H1 (cell line): ENCODE results near the gene BCO1. TPM values are rescaled to one million over a fixed set of nuclear protein-coding genes. Genes with fewer than 3 reads are reported as not detected.

Experiments
- CTCF ChIA-PET: fragments of 300-600 bp; sonication (Branson Sonifier 250); formaldehyde crosslinking; loops from one replicate; lab custom pipeline; 2021; ENCODE audit not compliant: partially characterized antibody; lab: Charles Lee
- POLR2A ChIA-PET: fragments of 300-600 bp; sonication (Branson Sonifier 250); formaldehyde crosslinking; loops from one replicate; lab custom pipeline; 2021; ENCODE audit warnings: inconsistent platforms; ENCODE audit not compliant: partially characterized antibody; lab: Charles Lee
- DNase-seq, 2 experiments: peaks; one replicate each; pipeline versions ENCODE4 v3.0.0 to v3.0.0-alpha.2; 2010 to 2022; ENCODE audit warnings: low spot score in 2 of 2, low read depth in 1 of 2, mixed read lengths in 1 of 2
- FAIRE-seq: peaks from 2 replicates; lab custom pipeline; 2011; peaks lifted over from hg19 to GRCh38; lab: Jason Lieb, UNC
- H2AFZ ChIP-seq: 2 replicates; pipeline ENCODE4 v1.8.1; 2012; ENCODE audit warnings: low read length, inconsistent platforms
- H2AK5ac ChIP-seq: 2 replicates; pipeline ENCODE4 v1.6.1; 2013; ENCODE audit warnings: low read depth, low read length
- H2BK120ac ChIP-seq: replicated peaks from 2 replicates; pipeline ENCODE3; 2013; ENCODE audit warnings: low read depth, low read length, inconsistent platforms
- H2BK12ac ChIP-seq: 2 replicates; pipeline ENCODE4 v1.6.1; 2013; ENCODE audit warnings: low read depth, low read length
- H2BK15ac ChIP-seq: 2 replicates; pipeline ENCODE4 v1.6.1; 2013; ENCODE audit warnings: low read length
- H2BK20ac ChIP-seq: 2 replicates; pipeline ENCODE4 v1.6.1; 2013; ENCODE audit warnings: low read length
- H2BK5ac ChIP-seq: 2 replicates; pipeline ENCODE4 v1.6.1; 2013; ENCODE audit warnings: low read depth, low read length
- H3K14ac ChIP-seq: 2 replicates; pipeline ENCODE4 v1.6.1; 2013; ENCODE audit warnings: inconsistent platforms; ENCODE audit not compliant: insufficient read length
- H3K18ac ChIP-seq: 2 replicates; pipeline ENCODE4 v1.6.1; 2013; ENCODE audit warnings: low read length; ENCODE audit errors: extremely low read depth
- H3K23ac ChIP-seq: 2 replicates; pipeline ENCODE4 v1.6.1; 2013; ENCODE audit warnings: inconsistent platforms; ENCODE audit not compliant: insufficient read length
- H3K23me2 ChIP-seq: 2 replicates; pipeline ENCODE4 v1.6.1; 2013; ENCODE audit warnings: low read depth, low read length
- H3K27ac ChIP-seq: 2 replicates; pipeline ENCODE4 v1.6.1; 2011; ENCODE audit warnings: low read depth, low read length, inconsistent platforms
- H3K27me3 ChIP-seq, 4 experiments: replicated peaks in 1 of 4; 1 replicate in 1 of 4; 2 replicates in 3 of 4; pipeline versions ENCODE4 v1.6.1 to v1.8.1; 2011 to 2013; ENCODE audit warnings: low read length in 3 of 4, mild to moderate bottlenecking in 3 of 4, inconsistent platforms in 2 of 4, mixed read lengths in 2 of 4, moderate library complexity in 1 of 4; ENCODE audit not compliant: control insufficient read depth in 3 of 4, insufficient read depth in 3 of 4; ENCODE audit errors: extremely low read depth in 1 of 4
- H3K36me3 ChIP-seq, 4 experiments: 2 replicates each; pipeline versions ENCODE4 v1.6.1 to v1.8.1; 2011 to 2013; ENCODE audit warnings: mild to moderate bottlenecking in 4 of 4, low read length in 3 of 4, moderate library complexity in 2 of 4, control low read depth in 1 of 4, inconsistent platforms in 1 of 4; ENCODE audit not compliant: insufficient read depth in 4 of 4, control insufficient read depth in 2 of 4
- H3K4ac ChIP-seq: replicated peaks from 2 replicates; pipeline ENCODE3; 2013; ENCODE audit warnings: low read length, low read depth, mixed read lengths, inconsistent platforms; ENCODE audit not compliant: insufficient read length
- H3K4me1 ChIP-seq, 4 experiments: replicated peaks in 1 of 4; 1 replicate in 1 of 4; 2 replicates in 3 of 4; pipeline versions ENCODE4 v1.6.1 to v1.8.1; 2011 to 2013; ENCODE audit warnings: low read length in 3 of 4, inconsistent platforms in 2 of 4, mixed read lengths in 1 of 4; ENCODE audit not compliant: insufficient read depth in 4 of 4, control insufficient read depth in 3 of 4
- H3K4me2 ChIP-seq, 2 experiments: 2 replicates each; pipeline versions ENCODE4 v1.6.1 to v1.8.1; 2011 to 2013; ENCODE audit warnings: low read depth in 2 of 2, low read length in 2 of 2, control low read depth in 1 of 2, inconsistent platforms in 1 of 2, mild to moderate bottlenecking in 1 of 2; ENCODE audit not compliant: insufficient read depth in 1 of 2
- H3K4me3 ChIP-seq, 4 experiments: fragments of 200-600, 300-600 bp in 1 of 4; sonication (generic), shearing (Covaris generic), sonication (Bioruptor Twin) in 1 of 4; 2 replicates each; pipeline versions ENCODE4 v1.5.1 to v1.8.1; 2011 to 2016; ENCODE audit warnings: low read length in 4 of 4, low read depth in 3 of 4, control low read depth in 2 of 4, inconsistent platforms in 2 of 4, mild to moderate bottlenecking in 2 of 4, mixed read lengths in 1 of 4, moderate library complexity in 1 of 4; ENCODE audit not compliant: insufficient read depth in 2 of 4; ENCODE audit errors: extremely low read depth in 1 of 4
- H3K56ac ChIP-seq: replicated peaks from 2 replicates; pipeline ENCODE3; 2013; ENCODE audit warnings: low read depth, mild to moderate bottlenecking, mixed read lengths, low read length, inconsistent platforms; ENCODE audit not compliant: insufficient read length
- H3K79me1 ChIP-seq: 2 replicates; pipeline ENCODE4 v1.6.1; 2013; ENCODE audit warnings: low read depth, low read length, control low read depth
- H3K79me2 ChIP-seq, 2 experiments: 2 replicates each; pipeline versions ENCODE4 v1.6.1 to v1.8.1; 2012 to 2013; ENCODE audit warnings: low read length in 2 of 2, mild to moderate bottlenecking in 2 of 2, inconsistent platforms in 1 of 2; ENCODE audit not compliant: insufficient read depth in 2 of 2, control insufficient read depth in 1 of 2
- H3K9ac ChIP-seq, 4 experiments: replicated peaks in 1 of 4; 1 replicate in 1 of 4; 2 replicates in 3 of 4; pipeline versions ENCODE4 v1.6.1 to v1.8.1; 2011 to 2013; ENCODE audit warnings: low read depth in 3 of 4, low read length in 3 of 4, control low read depth in 2 of 4, mild to moderate bottlenecking in 2 of 4, moderate library complexity in 2 of 4, inconsistent platforms in 1 of 4; ENCODE audit errors: extremely low read depth in 1 of 4
- H3K9me3 ChIP-seq, 2 experiments: 2 replicates each; pipeline versions ENCODE4 v1.6.1 to v1.8.1; 2012 to 2013; ENCODE audit warnings: mild to moderate bottlenecking in 2 of 2, moderate library complexity in 2 of 2, control low read depth in 1 of 2, inconsistent platforms in 1 of 2, low read depth in 1 of 2, low read length in 1 of 2, mixed read lengths in 1 of 2; ENCODE audit not compliant: insufficient read depth in 2 of 2
- H4K20me1 ChIP-seq, 2 experiments: replicated peaks in 1 of 2; 2 replicates each; pipeline versions ENCODE3 to v1.8.1; 2011 to 2013; ENCODE audit warnings: inconsistent platforms in 2 of 2, low read length in 2 of 2, mild to moderate bottlenecking in 1 of 2; ENCODE audit not compliant: insufficient read depth in 2 of 2, control insufficient read depth in 1 of 2
- H4K5ac ChIP-seq: 2 replicates; pipeline ENCODE4 v1.6.1; 2013; ENCODE audit warnings: low read length, low read depth, mixed read lengths, inconsistent platforms; ENCODE audit not compliant: insufficient read length
- H4K8ac ChIP-seq: 2 replicates; pipeline ENCODE4 v1.8.0; 2013; ENCODE audit warnings: mild to moderate bottlenecking, moderate library complexity, low read length, inconsistent platforms; ENCODE audit not compliant: insufficient read depth; ENCODE audit errors: extremely low read depth
- H4K91ac ChIP-seq: replicated peaks from 2 replicates; pipeline ENCODE3; 2013; ENCODE audit warnings: low read length, mixed read lengths, inconsistent platforms; ENCODE audit not compliant: insufficient read length
- RFX5 ChIP-seq: IDR thresholded peaks from 2 replicates; pipeline ENCODE4 v1.6.1; 2011; ENCODE audit warnings: low read depth, low read length, improper control_type of control experiment, borderline replicate concordance
- RXRA ChIP-seq: IDR thresholded peaks from 2 replicates; pipeline ENCODE4 v1.6.1; 2011; ENCODE audit warnings: low read depth, mild to moderate bottlenecking, low read length, moderate library complexity; ENCODE audit not compliant: insufficient read depth
- WGBS, 2 experiments: shearing (Covaris generic) in 1 of 2; methylation state at CpG; one replicate each; pipeline versions ENCODE4 v1.1.6 to v1.1.7; 2013 to 2015; ENCODE audit warnings: low lambda C conversion rate in 2 of 2, mixed read lengths in 2 of 2, inconsistent platforms in 1 of 2, low coverage in 1 of 2, missing lambda C conversion rate in 1 of 2; ENCODE audit not compliant: insufficient replicate concordance in 2 of 2, insufficient coverage in 1 of 2, insufficient read length in 1 of 2; ENCODE audit errors: extremely low coverage in 1 of 2, missing lambda C conversion rate in 1 of 2; 5-methylcytosine and 5-hydroxymethylcytosine counted together
- polyA plus RNA-seq, 7 experiments: library from polyadenylated mRNA; depleted of rRNA in 3 of 7; stranded (reverse) in 5 of 7; unstranded in 2 of 7; fragments of >200 nt in 5 of 7; fragments of 200-250 nt in 2 of 7; gene quantifications; 1 replicate in 5 of 7; 2 replicates in 1 of 7; 4 replicates in 1 of 7; pipeline versions ENCODE4 v1.2.1 to v1.2.3, GENCODE V29; 2011 to 2013; ENCODE audit warnings: missing spikeins in 2 of 7, mixed read lengths in 2 of 7
- total RNA-seq: library from RNA; stranded (reverse); fragmentation: NEBNext Ultra II Directional; extraction: Animal tissue kit (Norgen Biotek cat#: 25700); gene quantifications from 2 replicates; pipeline ENCODE4 v1.2.1, GENCODE V29; 2021
- TF ChIP-seq, protein P1 (sequence below): IDR thresholded peaks from 2 replicates; pipeline ENCODE4 v1.6.1; 2011; ENCODE audit warnings: low read depth, mild to moderate bottlenecking, low read length; ENCODE audit not compliant: insufficient read depth

BCO1 gene
- total and polyA plus RNA-seq, 2 of the 8 experiments (the other 6 are each of a cell fraction or from before 2014, with no cell fraction given): 0.21 TPM; not detected in 1

DNA sequence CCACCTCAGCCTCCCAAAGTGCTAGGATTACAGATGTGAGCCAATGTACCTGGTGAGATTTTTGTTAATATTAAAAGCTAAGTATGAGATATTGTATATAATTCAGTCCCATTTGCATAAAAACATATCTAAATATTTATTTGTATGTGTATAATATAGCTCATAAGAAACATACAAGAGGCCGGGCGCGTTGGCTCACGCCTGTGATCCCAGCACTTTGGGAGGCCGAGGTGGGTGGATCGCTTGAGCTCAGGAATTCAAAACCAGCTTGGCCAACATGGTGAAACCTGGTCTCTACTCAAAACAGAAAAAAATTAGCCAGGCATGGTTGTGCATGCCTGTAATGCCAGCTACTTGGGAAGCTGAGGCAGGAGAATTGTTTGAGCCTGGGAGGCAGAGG lies 16.8 kb upstream of the BCO1 start:
- Histone ChIP-seq H4K91ac (no peak overlapping the region), H3K23ac (no peak overlapping the region), H3K4ac (no peak overlapping the region), H2BK20ac (no peak overlapping the region), H3K36me3 (no peaks in the 10 kb centered on the region), H2AFZ (no peak overlapping the region), H4K20me1 (no peaks in the 10 kb centered on the region), H3K79me1 (no peaks in the 10 kb centered on the region), H3K4me3 (no peak overlapping the region), H2BK5ac (no peak overlapping the region), H4K5ac (no peak overlapping the region), H2AK5ac (no peak overlapping the region), H3K23me2 (no peaks in the 10 kb centered on the region), H3K4me1 (peaks cover 0 to 3% (median 0%) of the 10 kb centered on the region in 4 experiments; a peak in 1 of 7 replicates), H3K79me2 (no peaks in the 10 kb centered on the region), H3K9ac (no peak overlapping the region), H3K18ac (no peak overlapping the region), H3K56ac (no peak overlapping the region), H3K4me2 (no peak overlapping the region), H2BK12ac (no peak overlapping the region), H3K14ac (no peak overlapping the region), H3K9me3 (no peaks in the 10 kb centered on the region), H2BK15ac (no peak overlapping the region), H3K27me3 (no peaks in the 10 kb centered on the region), H3K27ac (no peak overlapping the region), H2BK120ac (no peak overlapping the region), H4K8ac (no peak overlapping the region)
- CTCF ChIA-PET: interaction anchor here (1.0 to 3.3 kb wide), 2 partner anchors 9 to 17 kb away, joined by 3 to 13 read pairs; no protein-coding TSS in a partner anchor
- no peak for TF ChIP-seq RXRA
- TF ChIP-seq, protein P1, sequence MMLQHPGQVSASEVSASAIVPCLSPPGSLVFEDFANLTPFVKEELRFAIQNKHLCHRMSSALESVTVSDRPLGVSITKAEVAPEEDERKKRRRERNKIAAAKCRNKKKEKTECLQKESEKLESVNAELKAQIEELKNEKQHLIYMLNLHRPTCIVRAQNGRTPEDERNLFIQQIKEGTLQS: no peak
- no peak for TF ChIP-seq RFX5
- POLR2A ChIA-PET: no interaction called here
- DNase-seq (no peak), FAIRE-seq (no peak)
- 100% methylated on average over 6 of the region's 6 CpGs; no CpG with 5 or more reads in 1 of the 2 experiments for WGBS, 2 experiments
